Measurements from ENCODE around the gene GAL. TPM values are rescaled to one million over a fixed set of nuclear protein-coding genes. Genes with fewer than 3 reads are reported as not detected.

GAL gene
- total RNA-seq, 1 experiment from 2014 or later, result 65.2 TPM

- Histone ChIP-seq H3K23me2 (ENCODE audit: insufficient read length, low read depth, low read length, poor library complexity, severe bottlenecking) (no peaks in the 10 kb centered on the region), H3K27ac (ENCODE audit: insufficient read length, low read depth, low read length) (no peak overlapping the region), H3K23ac (ENCODE audit: insufficient read length, low read depth, low read length) (no peak overlapping the region), H3K4ac (ENCODE audit: low read depth, low read length) (no peak overlapping the region), H3K9ac (ENCODE audit: extremely low read depth, insufficient read length, low read length) (no peak overlapping the region), H3K14ac (ENCODE audit: insufficient read depth, low read length) (no peak overlapping the region; the same call in 1 of the 2 replicates), H4K20me1 (ENCODE audit: control insufficient read depth, insufficient read depth, insufficient read length) (no peaks in the 10 kb centered on the region), H2BK15ac (ENCODE audit: low read depth, low read length) (no peak overlapping the region), H2BK120ac (ENCODE audit: low read depth, low read length, poor library complexity, severe bottlenecking) (no peak overlapping the region), H3K56ac (ENCODE audit: insufficient read length, low read depth, low read length) (no peak overlapping the region), H2AFZ (ENCODE audit: low read length) (no peak overlapping the region), H4K8ac (replicated peaks; ENCODE audit: insufficient read length, low read depth, low read length) (no peak overlapping the region), H3K79me1 (ENCODE audit: insufficient read depth, low read depth, low read length, poor library complexity, severe bottlenecking) (no peaks in the 10 kb centered on the region), H4K5ac (ENCODE audit: insufficient read length, low read depth, low read length) (no peak overlapping the region), H2BK5ac (ENCODE audit: insufficient read length, low read length) (no peak overlapping the region), H2BK20ac (ENCODE audit: low read depth, low read length, poor library complexity, severe bottlenecking) (no peak overlapping the region), H2AK5ac (ENCODE audit: insufficient read length, low read length) (no peak overlapping the region), H3K4me2 (ENCODE audit: insufficient read depth, insufficient read length, low read length) (no peak overlapping the region), H3K4me1 (ENCODE audit: insufficient read depth, low read length) (no peaks in the 10 kb centered on the region), H3K79me2 (ENCODE audit: insufficient read depth, low read length) (no peaks in the 10 kb centered on the region), H3T11ph (ENCODE audit: low read length) (no peak overlapping the region), H4K91ac (ENCODE audit: insufficient read length, low read depth, low read length) (no peak overlapping the region), H2BK12ac (ENCODE audit: insufficient read length, low read depth, low read length) (no peak overlapping the region), H3K9me3 (ENCODE audit: control insufficient read depth, low read depth, low read length) (no peaks in the 10 kb centered on the region), H3K27me3 (ENCODE audit: insufficient read depth, low read length) (no peaks in the 10 kb centered on the region), H3K18ac (ENCODE audit: insufficient read length, low read depth, low read length) (no peak overlapping the region)
- Mint-ChIP-seq H3K4me1 (peaks cover 20 to 22% of the 10 kb centered on the region in 2 experiments), H3K9me3 (no peaks in the 10 kb centered on the region), H3K36me3 (ENCODE audit: insufficient read depth in 1 of 3, low read depth in 3 of 3) (no peaks in the 10 kb centered on the region), H3K4me3 (no peak overlapping the region), H3K27ac (peak overlapping the region in 1 of 3 experiments; percentile 92; a peak in 1 of 7 replicates), H3K27me3 (ENCODE audit: low read depth) (peaks cover 12% of the 10 kb centered on the region)
- TF ChIP-seq CTCF (conservative IDR thresholded peaks at IDR 0.05), result no peak
- DNase-seq, result peak; percentile 89
- WGBS (ENCODE audit: extremely low coverage, insufficient read length, low lambda C conversion rate), result no CpG with 5 or more reads among the region's 6 CpGs
Observed at GRCh38 chr11:68677432-68677831, 6.9 kb upstream of the GAL start.
